BE2C (cell line): ENCODE results near the gene ADA.

ENCODE experiments used
- DNase-seq: peaks from one replicate; pipeline ENCODE4 v3.0.0-alpha.2; 2020
- H3K27me3 ChIP-seq: fragments of 250-450 bp; sonication (Bioruptor Pico); 2 replicates; pipeline ENCODE4 v1.5.1; 2020; ENCODE audit warnings: mild to moderate bottlenecking
- H3K36me3 ChIP-seq: fragments of 250-450 bp; sonication (Bioruptor Pico); 2 replicates; pipeline ENCODE4 v1.5.1; 2020; ENCODE audit warnings: mild to moderate bottlenecking
- H3K4me1 ChIP-seq: fragments of 250-450 bp; sonication (Bioruptor Pico); 2 replicates; pipeline ENCODE4 v1.5.1; 2020
- H3K4me3 ChIP-seq: 2 replicates; pipeline ENCODE4 v1.5.1; 2011; ENCODE audit warnings: low read depth, low read length
- H3K9me3 ChIP-seq: fragments of 250-450 bp; sonication (Bioruptor Pico); 2 replicates; pipeline ENCODE4 v1.5.1; 2020
- TF ChIP-seq, protein P1 (sequence below): IDR thresholded peaks from 2 replicates; pipeline ENCODE4 v1.5.1; 2012; ENCODE audit warnings: mild to moderate bottlenecking, low read depth, low read length

ADA gene

DNA sequence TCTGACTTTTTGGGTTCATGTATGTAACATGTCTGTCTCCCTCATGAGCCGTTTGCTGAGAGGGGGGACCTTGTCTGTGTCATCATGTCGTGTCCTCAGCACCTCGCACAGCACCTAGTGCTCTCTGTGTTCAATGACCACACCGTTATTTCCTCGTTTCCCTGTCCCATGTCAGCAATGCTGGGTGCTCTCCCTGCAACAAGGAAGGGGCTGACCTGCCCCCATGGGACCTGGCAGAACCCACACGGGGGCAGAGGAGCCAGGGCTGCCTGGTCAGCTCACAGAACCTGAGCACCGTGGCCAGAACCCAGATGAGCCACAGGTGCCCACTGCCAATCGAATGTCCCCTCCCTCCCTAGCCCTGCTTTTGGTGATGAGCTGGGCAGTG lies 7.3 kb downstream of the ADA start:
- no peaks in the 10 kb centered on the region for H3K36me3 ChIP-seq
- H3K27me3 ChIP-seq, result no peaks in the 10 kb centered on the region
- no peak overlapping the region for H3K4me3 ChIP-seq
- peaks cover 12% of the 10 kb centered on the region; the same call in 1 of the 2 replicates for H3K4me1 ChIP-seq
- no peak for DNase-seq
- TF ChIP-seq, protein P1, sequence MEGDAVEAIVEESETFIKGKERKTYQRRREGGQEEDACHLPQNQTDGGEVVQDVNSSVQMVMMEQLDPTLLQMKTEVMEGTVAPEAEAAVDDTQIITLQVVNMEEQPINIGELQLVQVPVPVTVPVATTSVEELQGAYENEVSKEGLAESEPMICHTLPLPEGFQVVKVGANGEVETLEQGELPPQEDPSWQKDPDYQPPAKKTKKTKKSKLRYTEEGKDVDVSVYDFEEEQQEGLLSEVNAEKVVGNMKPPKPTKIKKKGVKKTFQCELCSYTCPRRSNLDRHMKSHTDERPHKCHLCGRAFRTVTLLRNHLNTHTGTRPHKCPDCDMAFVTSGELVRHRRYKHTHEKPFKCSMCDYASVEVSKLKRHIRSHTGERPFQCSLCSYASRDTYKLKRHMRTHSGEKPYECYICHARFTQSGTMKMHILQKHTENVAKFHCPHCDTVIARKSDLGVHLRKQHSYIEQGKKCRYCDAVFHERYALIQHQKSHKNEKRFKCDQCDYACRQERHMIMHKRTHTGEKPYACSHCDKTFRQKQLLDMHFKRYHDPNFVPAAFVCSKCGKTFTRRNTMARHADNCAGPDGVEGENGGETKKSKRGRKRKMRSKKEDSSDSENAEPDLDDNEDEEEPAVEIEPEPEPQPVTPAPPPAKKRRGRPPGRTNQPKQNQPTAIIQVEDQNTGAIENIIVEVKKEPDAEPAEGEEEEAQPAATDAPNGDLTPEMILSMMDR, result no peak
- H3K9me3 ChIP-seq, result no peaks in the 10 kb centered on the region

DNA sequence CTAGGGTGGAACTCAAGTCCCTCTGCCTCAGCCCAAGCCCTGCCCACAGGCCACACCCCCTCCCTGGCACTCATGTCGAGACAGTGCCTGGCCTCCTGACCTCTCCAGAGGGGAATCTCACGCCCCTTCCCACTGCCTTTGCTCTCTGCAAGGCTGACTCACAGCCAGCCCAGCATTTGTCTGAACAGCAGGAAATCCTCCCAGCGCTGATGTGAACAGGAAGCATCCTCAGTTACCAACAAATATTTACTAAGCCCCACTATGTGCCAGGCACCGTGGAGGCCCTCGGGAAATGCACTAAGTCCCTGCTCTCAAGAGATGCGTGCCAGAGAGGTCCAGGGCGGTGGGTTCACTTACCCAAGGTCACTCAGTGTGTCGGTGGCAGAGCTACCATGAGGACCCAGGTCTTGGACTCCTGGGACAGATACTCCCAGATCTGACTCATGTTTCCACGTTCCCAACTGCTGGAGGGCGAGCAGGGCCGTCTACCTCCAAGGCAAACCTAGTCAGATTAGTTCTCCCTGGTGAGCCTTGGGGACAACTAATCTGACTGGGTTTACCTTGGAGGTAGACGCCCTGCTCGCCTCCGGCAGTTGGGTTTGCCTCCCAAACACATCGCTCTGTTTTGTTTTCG lies 7.8 kb downstream of the ADA start:
- peaks cover 12% of the 10 kb centered on the region; the same call in 1 of the 2 replicates for H3K4me1 ChIP-seq
- DNase-seq, result peak; percentile 49
- TF ChIP-seq, protein P1, result no peak
- no peaks in the 10 kb centered on the region for H3K27me3 ChIP-seq
- no peak overlapping the region for H3K4me3 ChIP-seq
- H3K36me3 ChIP-seq, result no peaks in the 10 kb centered on the region
- no peaks in the 10 kb centered on the region for H3K9me3 ChIP-seq

DNA sequence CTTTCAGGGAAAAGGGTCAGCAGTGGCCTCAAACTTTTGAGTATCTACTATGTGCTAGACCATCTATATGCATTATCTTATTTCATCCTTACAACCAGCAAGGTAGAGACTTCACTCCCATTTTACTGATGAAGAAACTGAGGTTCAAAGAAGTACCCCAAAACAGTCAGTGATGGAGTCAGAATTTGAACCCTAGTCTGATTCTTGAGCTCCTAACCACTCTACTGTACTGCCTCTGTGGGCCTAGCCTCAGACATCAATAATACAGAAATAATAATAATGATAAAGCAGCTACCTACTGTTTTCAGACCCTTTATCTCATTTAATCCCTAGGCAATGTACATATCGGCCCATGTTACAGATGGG lies 8.4 kb downstream of the ADA start:
- Histone ChIP-seq H3K9me3 (no peaks in the 10 kb centered on the region), H3K27me3 (no peaks in the 10 kb centered on the region), H3K4me3 (no peak overlapping the region; the same call in 1 of the 2 replicates), H3K36me3 (no peaks in the 10 kb centered on the region), H3K4me1 (peaks cover 12% of the 10 kb centered on the region; the same call in 1 of the 2 replicates)
- TF ChIP-seq, protein P1, result no peak
- DNase-seq, result no peak

DNA sequence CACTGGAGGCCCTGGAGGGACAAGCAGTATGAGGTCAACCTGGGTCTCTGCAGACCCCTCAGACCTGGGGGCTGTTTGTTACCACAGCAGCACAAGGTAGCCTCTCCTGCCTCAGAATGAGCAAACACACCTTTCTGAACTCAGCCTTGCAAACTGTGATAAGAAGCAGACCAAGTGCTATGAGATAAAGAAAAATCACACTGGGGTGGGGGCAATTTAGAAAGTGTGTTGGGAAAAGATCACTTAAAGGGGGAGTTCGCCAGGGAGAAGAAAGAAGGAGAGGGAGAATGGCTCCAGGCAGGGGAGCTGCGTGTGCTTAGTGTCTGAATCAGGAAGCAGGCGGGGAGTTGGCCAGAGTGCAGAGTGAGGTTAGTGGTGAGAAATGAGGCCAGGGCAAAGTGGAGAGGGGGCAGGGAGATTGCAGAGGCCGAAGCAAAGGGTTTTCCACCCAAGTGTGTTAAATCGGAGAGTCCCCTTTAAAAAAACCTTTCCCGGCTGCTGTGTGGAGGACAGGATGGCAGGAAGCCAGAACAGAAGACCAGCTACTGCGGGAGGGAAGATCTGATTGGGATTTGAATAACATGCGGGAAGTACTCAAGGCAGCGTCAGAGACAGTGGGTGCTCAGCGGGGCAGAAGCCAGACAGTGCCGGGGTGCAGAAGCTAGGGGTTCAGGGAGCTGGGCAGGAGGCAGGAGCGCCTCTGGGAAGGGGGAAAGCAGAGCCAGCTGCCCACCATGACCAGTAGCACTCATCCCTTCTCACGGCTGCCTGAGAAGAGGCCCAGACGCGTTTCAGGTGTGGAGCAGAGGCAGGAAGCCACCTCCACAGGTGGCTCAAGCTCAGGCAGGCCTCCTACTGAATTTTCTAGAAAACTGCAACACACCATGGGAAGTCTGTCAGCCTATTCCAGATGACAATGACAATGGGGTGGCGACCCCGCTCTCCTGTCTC lies 9.0 kb downstream of the ADA start:
- Histone ChIP-seq H3K4me3 (peak overlapping the region; percentile 38), H3K9me3 (no peaks in the 10 kb centered on the region), H3K4me1 (peaks cover 12% of the 10 kb centered on the region; the same call in 1 of the 2 replicates), H3K27me3 (no peaks in the 10 kb centered on the region), H3K36me3 (no peaks in the 10 kb centered on the region)
- peak; percentile 65 for DNase-seq
- TF ChIP-seq, protein P1, result no peak

DNA sequence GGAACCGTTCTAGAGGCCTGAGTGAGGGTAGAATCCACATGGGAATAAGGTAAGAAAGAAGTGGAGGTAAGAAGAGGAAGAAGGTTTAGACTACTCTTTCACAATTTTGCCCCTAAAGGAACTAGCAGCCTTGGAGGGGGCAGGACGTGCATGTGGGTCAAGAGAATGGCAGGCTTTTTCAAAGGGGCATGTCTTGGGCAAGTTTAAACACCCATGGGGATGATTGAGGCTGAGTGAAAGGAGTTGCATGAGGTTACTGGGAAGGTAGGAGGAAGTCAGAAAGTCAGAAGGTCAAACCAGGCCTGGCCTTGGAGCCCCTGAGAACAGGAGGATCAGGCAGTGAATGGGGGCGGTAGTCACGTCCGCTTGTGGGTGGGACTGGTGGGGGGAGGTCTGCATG lies 10.2 kb downstream of the ADA start:
- peaks cover 12% of the 10 kb centered on the region; the same call in 1 of the 2 replicates for H3K4me1 ChIP-seq

More for the DNA sequence above, 10.2 kb downstream of the ADA start:
- no peak for DNase-seq
- no peaks in the 10 kb centered on the region for H3K9me3 ChIP-seq
- no peaks in the 10 kb centered on the region for H3K36me3 ChIP-seq
- H3K27me3 ChIP-seq, result no peaks in the 10 kb centered on the region
- TF ChIP-seq, protein P1, result no peak
- no peak overlapping the region for H3K4me3 ChIP-seq
